Fibroblast of lung (primary cell): ENCODE data around the gene KIR3DL2. TPM values are rescaled to one million over a fixed set of nuclear protein-coding genes. Genes with fewer than 3 reads are reported as not detected.
"Not testable (repeated sequence)": the region's sequence is repeated elsewhere in the genome, so short reads cannot be mapped to it uniquely, and the experiment has no call there.

Source experiments
- DNase-seq, 2 donors: peaks; one replicate each; pipeline versions ENCODE4 v3.0.0 to v3.0.0-alpha.2; 2010; ENCODE audit warnings: low read depth in 2 of 2
- H2AFZ ChIP-seq: 2 replicates; pipeline ENCODE4 v1.5.1; 2012; ENCODE audit warnings: low read length, control low read depth, inconsistent platforms
- H3K27ac ChIP-seq: 2 replicates; pipeline ENCODE4 v1.5.1; 2011; ENCODE audit warnings: low read length, control low read depth; ENCODE audit not compliant: insufficient read depth
- H3K27me3 ChIP-seq: 2 replicates; pipeline ENCODE4 v1.5.1; 2011; ENCODE audit warnings: mild to moderate bottlenecking, low read length; ENCODE audit not compliant: control insufficient read depth, insufficient read depth
- H3K36me3 ChIP-seq: 2 replicates; pipeline ENCODE4 v1.5.1; 2011; ENCODE audit warnings: low read length; ENCODE audit not compliant: control insufficient read depth, insufficient read depth
- H3K4me1 ChIP-seq: 2 replicates; pipeline ENCODE4 v1.5.1; 2011; ENCODE audit warnings: low read length; ENCODE audit not compliant: control insufficient read depth, insufficient read depth; ENCODE audit errors: extremely low read depth
- H3K4me2 ChIP-seq: 2 replicates; pipeline ENCODE4 v1.5.1; 2011; ENCODE audit warnings: low read length, control low read depth; ENCODE audit not compliant: insufficient read depth; ENCODE audit errors: extremely low read depth
- H3K4me3 ChIP-seq, 4 experiments: fragments of 200-600 bp in 1 of 4; sonication (generic) in 1 of 4; replicated peaks in 1 of 4; 2 replicates each; pipeline ENCODE4 v1.5.1; 2011 to 2016; ENCODE audit warnings: low read length in 4 of 4, low read depth in 3 of 4, mild to moderate bottlenecking in 3 of 4, control low read depth in 2 of 4, inconsistent platforms in 1 of 4, mixed read lengths in 1 of 4; ENCODE audit not compliant: insufficient read depth in 1 of 4; ENCODE audit errors: control extremely low read depth in 1 of 4
- H3K79me2 ChIP-seq: 2 replicates; pipeline ENCODE4 v1.5.1; 2012; ENCODE audit warnings: mild to moderate bottlenecking, low read length, inconsistent platforms; ENCODE audit not compliant: control insufficient read depth, insufficient read depth
- H3K9ac ChIP-seq: 2 replicates; pipeline ENCODE4 v1.5.1; 2011; ENCODE audit warnings: mild to moderate bottlenecking, low read length, control low read depth; ENCODE audit not compliant: insufficient read depth
- H3K9me3 ChIP-seq: 2 replicates; pipeline ENCODE4 v1.5.1; 2012; ENCODE audit warnings: low read depth, low read length; ENCODE audit not compliant: control insufficient read depth, insufficient read depth
- H4K20me1 ChIP-seq: 2 replicates; pipeline ENCODE4 v1.5.1; 2011; ENCODE audit warnings: low read length; ENCODE audit not compliant: control insufficient read depth, insufficient read depth; ENCODE audit errors: extremely low read depth
- CTCF ChIP-seq, 2 donors: IDR thresholded peaks in 1 of 2; conservative IDR thresholded peaks in 1 of 2; 1 replicate in 1 of 2; 2 replicates in 1 of 2; pipeline ENCODE4 v1.5.1; 2011 to 2012; ENCODE audit warnings: low read length in 2 of 2, control low read depth in 1 of 2, inconsistent platforms in 1 of 2, low read depth in 1 of 2, mild to moderate bottlenecking in 1 of 2
- EZH2 ChIP-seq: IDR thresholded peaks from 2 replicates; pipeline ENCODE4 v1.5.1; 2012; ENCODE audit warnings: low read length, control low read depth, mild to moderate bottlenecking; ENCODE audit errors: missing control alignments
- polyA plus RNA-seq, 2 donors: library from polyadenylated mRNA; depleted of rRNA in 1 of 2; stranded (reverse) in 1 of 2; unstranded in 1 of 2; fragments of >200 nt; gene quantifications; 2 replicates each; pipeline ENCODE4 v1.2.1, GENCODE V29; 2011 to 2012; ENCODE audit warnings: missing spikeins in 1 of 2
- total RNA-seq: library from RNA; depleted of rRNA; stranded (reverse); fragments of >200 nt; gene quantifications from 2 replicates; pipeline ENCODE4 v1.2.1, GENCODE V29; 2014

KIR3DL2 gene
- total and polyA plus RNA-seq, 2 donors (not counting 1 experiment from before 2014, with no cell fraction given) = not detected

- H3K4me1 ChIP-seq, H3K27me3 ChIP-seq, H3K9me3 ChIP-seq, H3K4me2 ChIP-seq, H3K79me2 ChIP-seq, H3K4me3 ChIP-seq, H3K27ac ChIP-seq, DNase-seq, H3K36me3 ChIP-seq, H4K20me1 ChIP-seq, H2AFZ ChIP-seq, H3K9ac ChIP-seq: not testable (repeated sequence)
Measured at GRCh38 chr19:54858476-54858875, 8.2 kb downstream of the KIR3DL2 start.

GRCh38 chr19:54859421-54859820, 9.2 kb downstream of the KIR3DL2 start:
- DNase-seq, H3K9ac ChIP-seq, H3K36me3 ChIP-seq, H3K27ac ChIP-seq, H3K9me3 ChIP-seq, H3K27me3 ChIP-seq, H3K4me1 ChIP-seq, H3K4me3 ChIP-seq, H3K79me2 ChIP-seq, H2AFZ ChIP-seq, H4K20me1 ChIP-seq, H3K4me2 ChIP-seq: not testable (repeated sequence)

- not testable (repeated sequence) for H3K4me3 ChIP-seq, H3K4me2 ChIP-seq, H3K79me2 ChIP-seq, H3K27me3 ChIP-seq, H3K4me1 ChIP-seq, H3K27ac ChIP-seq, H4K20me1 ChIP-seq, DNase-seq, H3K36me3 ChIP-seq, H2AFZ ChIP-seq, H3K9me3 ChIP-seq, H3K9ac ChIP-seq
Measured at GRCh38 chr19:54863459-54863858, 13.2 kb downstream of the KIR3DL2 start.

GRCh38 chr19:54871696-54872095, 21.5 kb downstream of the KIR3DL2 start:
- Histone ChIP-seq H3K4me3 (no peak overlapping the region), H2AFZ (no peak overlapping the region), H3K4me1 (no peaks in the 10 kb centered on the region), H4K20me1 (no peaks in the 10 kb centered on the region), H3K9ac (no peak overlapping the region), H3K9me3 (no peaks in the 10 kb centered on the region), H3K36me3 (no peaks in the 10 kb centered on the region), H3K79me2 (no peaks in the 10 kb centered on the region), H3K27me3 (no peaks in the 10 kb centered on the region), H3K4me2 (no peak overlapping the region), H3K27ac (no peak overlapping the region)
- DNase-seq = no peak
- TF ChIP-seq EZH2 = no peak
- no peak for TF ChIP-seq CTCF (conservative IDR thresholded peaks at IDR 0.05 in 1 of 2, IDR thresholded peaks at IDR 0.05 in 1 of 2; ENCODE audit: low read depth in 1 of 2, low read length in 2 of 2)
